HG03558 (cell line): Measurements from ENCODE around the gene TECPR2.
"Not testable (repeated sequence)": the region's sequence is repeated elsewhere in the genome, so short reads cannot be mapped to it uniquely, and the experiment has no call there.

Experiments used
- ATAC-seq: cut with Tn5 transposase; IDR thresholded peaks from one replicate; pipeline ENCODE4 v1.9.1; 2021; ENCODE audit warnings: moderate number of reproducible peaks; ENCODE audit not compliant: unreplicated experiment; ENCODE audit errors: extremely low read depth

The TECPR2 gene

DNA sequence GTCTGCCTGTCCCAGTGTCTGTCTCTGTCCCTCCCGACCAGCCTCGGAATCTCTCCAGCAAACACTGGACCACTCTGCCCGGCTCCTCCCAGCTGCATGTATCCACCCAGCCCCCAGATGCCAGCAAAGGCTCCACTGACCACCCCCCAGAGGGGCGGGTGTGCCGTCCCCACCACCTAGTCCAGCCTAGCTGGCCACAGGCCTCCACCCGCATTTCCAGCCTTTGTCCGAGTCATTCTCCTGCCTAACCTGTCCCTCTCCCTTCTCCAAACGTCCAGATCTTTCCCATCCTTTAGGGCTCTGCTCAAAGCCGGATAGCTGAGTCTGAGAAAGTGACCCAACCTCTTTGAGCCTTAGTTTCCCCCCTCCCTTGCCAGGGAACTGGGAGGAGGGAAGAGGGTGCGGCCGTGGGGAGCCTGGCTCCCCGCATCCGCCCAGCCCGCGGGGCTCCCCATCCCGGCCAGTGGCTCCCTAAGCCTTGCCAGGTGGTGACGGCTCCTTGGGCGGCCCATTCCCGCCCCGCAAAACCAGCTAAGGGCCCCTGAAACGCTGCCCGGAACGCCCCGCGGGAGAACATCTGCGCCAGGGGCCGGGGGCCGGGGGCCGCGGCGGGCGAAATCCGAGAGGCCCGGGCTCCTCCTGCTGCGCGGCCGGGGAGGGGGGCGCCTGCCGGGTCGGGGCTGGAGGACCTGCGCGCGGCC, 181.5 kb downstream of the TECPR2 start:
- ATAC-seq = no peak

- no peak for ATAC-seq
These were observed 182.2 kb downstream of the TECPR2 start for GRCh38 chr14:102544747-102545460.

DNA sequence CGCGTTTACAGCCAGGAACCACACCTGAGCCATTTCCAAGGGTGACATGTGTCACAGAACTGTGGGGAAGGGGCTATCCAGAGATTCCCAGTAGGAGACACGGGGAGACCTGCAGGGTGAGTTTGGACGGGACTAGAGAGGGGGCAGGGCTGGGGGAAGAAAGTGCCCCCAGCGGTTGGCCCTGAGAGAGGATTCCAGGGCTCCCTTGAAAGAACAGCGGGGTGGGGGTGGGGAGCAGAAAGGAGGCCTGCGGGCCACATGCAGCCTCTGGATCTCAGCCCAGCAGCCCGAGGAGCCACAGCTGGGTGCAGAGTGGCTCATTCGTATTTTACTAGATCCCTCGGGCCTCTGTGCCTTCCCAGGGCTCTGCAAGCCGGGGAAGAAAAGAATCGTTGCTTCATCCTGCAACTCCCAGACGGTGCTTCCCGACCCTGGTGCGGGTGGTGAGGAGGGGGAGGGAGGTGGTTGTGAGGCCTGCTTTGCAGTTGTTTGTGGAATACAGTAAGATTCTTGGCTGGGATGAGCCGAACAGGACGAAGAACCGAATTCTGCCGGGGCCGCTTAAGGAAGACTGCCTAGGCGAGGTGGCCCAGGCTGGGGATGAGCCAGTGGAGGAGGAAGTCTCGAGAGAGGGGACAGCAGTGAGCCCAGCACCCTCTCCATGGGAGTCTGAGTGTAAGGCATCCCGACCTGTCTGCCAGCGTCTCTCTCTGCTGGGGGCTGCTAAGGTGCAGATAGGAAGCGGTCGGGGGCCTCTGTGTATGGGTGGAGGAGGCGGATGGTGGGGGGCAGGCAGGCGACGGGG, 182.9 kb downstream of the TECPR2 start:
- ATAC-seq = no peak

GRCh38 chr14:102548616-102549240, 186.0 kb downstream of the TECPR2 start:
- no peak for ATAC-seq

- not testable (repeated sequence) for ATAC-seq
These were observed 188.2 kb downstream of the TECPR2 start for GRCh38 chr14:102550927-102551401.
